H1 (cell line): Measurements from ENCODE around the gene AKR1C8.

ENCODE experiments used
- BACH1 ChIP-seq: IDR thresholded peaks from 2 replicates; pipeline ENCODE4 v1.6.1; 2012; ENCODE audit warnings: low read length, improper control_type of control experiment
- CEBPB ChIP-seq: IDR thresholded peaks from 2 replicates; pipeline ENCODE4 v1.6.1; 2012; ENCODE audit warnings: low read depth, low read length
- CTCF ChIP-seq, 3 experiments: IDR thresholded peaks; 1 replicate in 2 of 3; 2 replicates in 1 of 3; pipeline versions ENCODE4 v1.5.1 to v1.6.1; 2011; ENCODE audit warnings: low read length in 3 of 3, mild to moderate bottlenecking in 3 of 3, inconsistent platforms in 2 of 3, low read depth in 1 of 3, moderate library complexity in 1 of 3; ENCODE audit not compliant: insufficient read depth in 1 of 3; ENCODE audit errors: control extremely low read depth in 1 of 3
- EGR1 ChIP-seq: IDR thresholded peaks from 2 replicates; pipeline ENCODE4 v1.6.1; 2011; ENCODE audit warnings: low read depth, low read length, borderline replicate concordance
- EP300 ChIP-seq, 2 experiments: IDR thresholded peaks; 1 replicate in 1 of 2; 2 replicates in 1 of 2; pipeline ENCODE4 v1.6.1; 2011 to 2012; ENCODE audit warnings: low read depth in 2 of 2, low read length in 2 of 2, mild to moderate bottlenecking in 2 of 2, borderline replicate concordance in 1 of 2, inconsistent platforms in 1 of 2, moderate library complexity in 1 of 2
- GABPA ChIP-seq: IDR thresholded peaks from 2 replicates; pipeline ENCODE4 v1.6.1; 2011; ENCODE audit warnings: mild to moderate bottlenecking, low read length, moderate library complexity, borderline replicate concordance; ENCODE audit not compliant: insufficient read depth
- HDAC6 ChIP-seq: IDR thresholded peaks from one replicate; pipeline ENCODE4 v1.7.1; 2012; ENCODE audit warnings: low read depth, mild to moderate bottlenecking, inconsistent platforms, low read length, moderate library complexity
- NRF1 ChIP-seq: IDR thresholded peaks from 2 replicates; pipeline ENCODE4 v1.6.1; 2011; ENCODE audit warnings: mild to moderate bottlenecking, low read depth, low read length, improper control_type of control experiment
- POLR2AphosphoS5 ChIP-seq: IDR thresholded peaks from 2 replicates; pipeline ENCODE4 v1.6.1; 2011; ENCODE audit warnings: low read depth, low read length
- RAD21 ChIP-seq, 2 experiments: IDR thresholded peaks in 1 of 2; conservative IDR thresholded peaks in 1 of 2; 2 replicates each; pipeline ENCODE4 v1.6.1; 2011; ENCODE audit warnings: low read depth in 2 of 2, low read length in 2 of 2, improper control_type of control experiment in 1 of 2, inconsistent platforms in 1 of 2, mild to moderate bottlenecking in 1 of 2, moderate library complexity in 1 of 2
- SIRT6 ChIP-seq: IDR thresholded peaks from one replicate; pipeline ENCODE4 v1.7.1; 2012; ENCODE audit warnings: low read length, inconsistent platforms
- SUZ12 ChIP-seq: fragments of 200-600 bp; sonication (generic); IDR thresholded peaks from 2 replicates; pipeline ENCODE4 v1.6.1; 2012; ENCODE audit warnings: mild to moderate bottlenecking, inconsistent platforms, low read length, moderate library complexity, mixed read lengths
- TCF12 ChIP-seq: IDR thresholded peaks from 2 replicates; pipeline ENCODE4 v1.6.1; 2011; ENCODE audit warnings: low read depth, mild to moderate bottlenecking, low read length

DNA sequence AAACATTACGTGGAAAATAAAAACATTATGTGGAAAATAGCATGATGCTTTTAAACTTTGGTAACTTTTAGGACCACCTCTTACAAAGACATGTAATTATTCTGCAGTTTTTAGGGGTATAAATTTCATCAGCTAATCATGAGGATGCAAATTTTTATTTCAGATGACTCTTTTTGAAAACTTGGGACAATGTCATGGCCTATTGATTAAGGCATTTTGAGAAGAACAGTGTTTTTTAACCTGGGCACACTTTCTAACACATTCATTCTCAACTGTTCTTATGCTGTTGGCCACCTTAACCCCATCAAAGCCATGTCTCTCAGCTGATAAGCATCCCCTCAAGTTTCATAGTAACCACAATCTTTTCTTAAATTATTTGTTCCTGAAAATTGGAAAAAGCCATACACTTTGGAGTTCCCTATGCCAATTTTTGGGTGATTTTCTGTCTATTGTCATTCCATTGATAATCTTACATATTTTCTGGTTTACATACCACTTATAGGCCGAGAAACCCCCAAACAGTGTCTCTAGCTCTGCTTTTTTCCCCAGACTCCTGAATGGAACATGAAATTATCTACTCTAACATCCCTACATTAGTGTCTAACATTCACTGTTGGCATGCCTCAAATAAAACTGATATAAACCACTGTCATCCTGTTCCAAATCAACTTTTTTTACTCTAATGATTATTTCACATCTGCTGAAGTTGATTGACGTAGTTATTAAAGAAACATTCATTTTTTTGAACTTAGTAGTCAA, 76.1 kb downstream of the AKR1C8 start:
- TF ChIP-seq CEBPB: no peak
- TF ChIP-seq EGR1: no peak
- no peak for TF ChIP-seq GABPA
- TF ChIP-seq HDAC6: no peak
- no peak for TF ChIP-seq POLR2AphosphoS5
- no peak for TF ChIP-seq SIRT6
- TF ChIP-seq TCF12: no peak
- no peak for TF ChIP-seq CTCF (IDR thresholded peaks at IDR 0.05; ENCODE audit: control extremely low read depth in 1 of 3, insufficient read depth in 1 of 3, low read depth in 1 of 3, low read length in 3 of 3)
- TF ChIP-seq RAD21 (IDR thresholded peaks at IDR 0.05 in 1 of 2, conservative IDR thresholded peaks at IDR 0.05 in 1 of 2; ENCODE audit: low read depth in 2 of 2, low read length in 2 of 2): no peak
- no peak for TF ChIP-seq NRF1
- no peak for TF ChIP-seq BACH1
- no peak for TF ChIP-seq EP300 (IDR thresholded peaks at IDR 0.05; ENCODE audit: borderline replicate concordance in 1 of 2, low read depth in 2 of 2, low read length in 2 of 2)
- no peak for TF ChIP-seq SUZ12
